WTC11 (cell line): ENCODE data around the gene DOC2A.

Experiments used
- CREB1 ChIP-seq: sonication (generic); formaldehyde crosslinking; IDR thresholded peaks from 2 replicates; pipeline ENCODE4 v1.8.0; 2023; ENCODE audit warnings: mild to moderate bottlenecking, missing genetic modification reagents
- ELF4 ChIP-seq: sonication (generic); formaldehyde crosslinking; IDR thresholded peaks from 2 replicates; pipeline ENCODE4 v1.8.1; 2022; ENCODE audit warnings: low read depth, mild to moderate bottlenecking, moderate library complexity, missing genetic modification reagents
- NFYB ChIP-seq: sonication (generic); formaldehyde crosslinking; conservative IDR thresholded peaks from 2 replicates; pipeline ENCODE4 v1.8.0; 2022; ENCODE audit warnings: low read depth, missing genetic modification reagents
- OVOL2 ChIP-seq: fragments of 250-450 bp; sonication (Bioruptor Pico); IDR thresholded peaks from 2 replicates; pipeline ENCODE4 v1.9.0; 2021; ENCODE audit warnings: mild to moderate bottlenecking, borderline replicate concordance
- TCF7 ChIP-seq: sonication (generic); formaldehyde crosslinking; IDR thresholded peaks from 2 replicates; pipeline ENCODE4 v1.8.0; 2022; ENCODE audit warnings: mild to moderate bottlenecking, low read depth, missing genetic modification reagents, moderate library complexity
- TP53 ChIP-seq: sonication (generic); formaldehyde crosslinking; IDR thresholded peaks from 2 replicates; pipeline ENCODE4 v1.8.1; 2023; ENCODE audit warnings: mild to moderate bottlenecking, missing genetic modification reagents
- ZNF121 ChIP-seq: sonication (generic); formaldehyde crosslinking; IDR thresholded peaks from 2 replicates; pipeline ENCODE4 v1.8.0; 2023; ENCODE audit warnings: missing genetic modification reagents
- TF ChIP-seq, protein P1 (sequence below): fragments of 200-600 bp; IDR thresholded peaks from 2 replicates; pipeline ENCODE4 v1.8.0; 2022; ENCODE audit warnings: antibody characterized with exemption
- TF ChIP-seq, protein P2 (sequence below): sonication (generic); formaldehyde crosslinking; IDR thresholded peaks from 2 replicates; pipeline ENCODE4 v1.8.1; 2023; ENCODE audit warnings: mild to moderate bottlenecking, missing genetic modification reagents
- TF ChIP-seq, protein P3 (sequence below): sonication (generic); formaldehyde crosslinking; IDR thresholded peaks from 2 replicates; pipeline ENCODE4 v1.8.0; 2022; ENCODE audit warnings: mild to moderate bottlenecking, missing genetic modification reagents
- TF ChIP-seq, protein P4 (sequence below): sonication (generic); formaldehyde crosslinking; IDR thresholded peaks from 2 replicates; pipeline ENCODE4 v1.8.1; 2023; ENCODE audit warnings: mild to moderate bottlenecking, missing genetic modification reagents, moderate library complexity
- TF ChIP-seq, protein P5 (sequence below): sonication (generic); formaldehyde crosslinking; IDR thresholded peaks from 2 replicates; pipeline ENCODE4 v1.8.1; 2022; ENCODE audit warnings: low read depth, missing genetic modification reagents, borderline replicate concordance

DNA sequence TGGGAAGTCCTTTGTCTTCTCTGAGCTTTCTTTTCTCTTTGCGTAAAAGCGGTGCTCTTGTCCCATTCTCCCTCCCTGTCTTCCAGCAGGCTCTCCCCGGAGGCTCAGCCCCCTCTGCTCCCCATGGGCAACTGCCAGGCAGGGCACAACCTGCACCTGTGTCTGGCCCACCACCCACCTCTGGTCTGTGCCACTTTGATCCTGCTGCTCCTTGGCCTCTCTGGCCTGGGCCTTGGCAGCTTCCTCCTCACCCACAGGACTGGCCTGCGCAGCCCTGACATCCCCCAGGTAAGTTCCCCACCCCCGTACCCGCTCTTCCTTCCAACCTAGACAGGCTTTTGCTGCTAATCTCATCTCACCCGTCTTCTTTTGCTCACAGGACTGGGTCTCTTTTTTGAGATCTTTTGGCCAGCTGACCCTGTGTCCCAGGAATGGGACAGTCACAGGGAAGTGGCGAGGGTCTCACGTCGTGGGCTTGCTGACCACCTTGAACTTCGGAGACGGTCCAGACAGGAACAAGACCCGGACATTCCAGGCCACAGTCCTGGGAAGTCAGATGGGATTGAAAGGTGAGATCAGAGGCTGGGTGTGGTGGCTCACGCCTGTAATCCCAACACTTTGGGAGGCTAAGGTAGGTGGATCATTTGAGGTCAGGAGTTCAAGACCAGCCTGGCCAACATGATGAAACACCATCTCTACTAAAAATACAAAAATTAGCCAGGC is 47.6 kb downstream of the DOC2A start:
- TF ChIP-seq, protein P1, sequence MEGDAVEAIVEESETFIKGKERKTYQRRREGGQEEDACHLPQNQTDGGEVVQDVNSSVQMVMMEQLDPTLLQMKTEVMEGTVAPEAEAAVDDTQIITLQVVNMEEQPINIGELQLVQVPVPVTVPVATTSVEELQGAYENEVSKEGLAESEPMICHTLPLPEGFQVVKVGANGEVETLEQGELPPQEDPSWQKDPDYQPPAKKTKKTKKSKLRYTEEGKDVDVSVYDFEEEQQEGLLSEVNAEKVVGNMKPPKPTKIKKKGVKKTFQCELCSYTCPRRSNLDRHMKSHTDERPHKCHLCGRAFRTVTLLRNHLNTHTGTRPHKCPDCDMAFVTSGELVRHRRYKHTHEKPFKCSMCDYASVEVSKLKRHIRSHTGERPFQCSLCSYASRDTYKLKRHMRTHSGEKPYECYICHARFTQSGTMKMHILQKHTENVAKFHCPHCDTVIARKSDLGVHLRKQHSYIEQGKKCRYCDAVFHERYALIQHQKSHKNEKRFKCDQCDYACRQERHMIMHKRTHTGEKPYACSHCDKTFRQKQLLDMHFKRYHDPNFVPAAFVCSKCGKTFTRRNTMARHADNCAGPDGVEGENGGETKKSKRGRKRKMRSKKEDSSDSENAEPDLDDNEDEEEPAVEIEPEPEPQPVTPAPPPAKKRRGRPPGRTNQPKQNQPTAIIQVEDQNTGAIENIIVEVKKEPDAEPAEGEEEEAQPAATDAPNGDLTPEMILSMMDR: no peak
- TF ChIP-seq, protein P2, sequence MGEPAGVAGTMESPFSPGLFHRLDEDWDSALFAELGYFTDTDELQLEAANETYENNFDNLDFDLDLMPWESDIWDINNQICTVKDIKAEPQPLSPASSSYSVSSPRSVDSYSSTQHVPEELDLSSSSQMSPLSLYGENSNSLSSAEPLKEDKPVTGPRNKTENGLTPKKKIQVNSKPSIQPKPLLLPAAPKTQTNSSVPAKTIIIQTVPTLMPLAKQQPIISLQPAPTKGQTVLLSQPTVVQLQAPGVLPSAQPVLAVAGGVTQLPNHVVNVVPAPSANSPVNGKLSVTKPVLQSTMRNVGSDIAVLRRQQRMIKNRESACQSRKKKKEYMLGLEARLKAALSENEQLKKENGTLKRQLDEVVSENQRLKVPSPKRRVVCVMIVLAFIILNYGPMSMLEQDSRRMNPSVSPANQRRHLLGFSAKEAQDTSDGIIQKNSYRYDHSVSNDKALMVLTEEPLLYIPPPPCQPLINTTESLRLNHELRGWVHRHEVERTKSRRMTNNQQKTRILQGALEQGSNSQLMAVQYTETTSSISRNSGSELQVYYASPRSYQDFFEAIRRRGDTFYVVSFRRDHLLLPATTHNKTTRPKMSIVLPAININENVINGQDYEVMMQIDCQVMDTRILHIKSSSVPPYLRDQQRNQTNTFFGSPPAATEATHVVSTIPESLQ: no peak
- no peak for TF ChIP-seq CREB1 (CRISPR knock-in tag)
- TF ChIP-seq ZNF121: no peak
- no peak for TF ChIP-seq TCF7 (CRISPR knock-in tag)
- no peak for TF ChIP-seq TP53
- no peak for TF ChIP-seq OVOL2 (CRISPR knock-in tag)
- no peak for TF ChIP-seq ELF4 (CRISPR knock-in tag)
- TF ChIP-seq, protein P3, sequence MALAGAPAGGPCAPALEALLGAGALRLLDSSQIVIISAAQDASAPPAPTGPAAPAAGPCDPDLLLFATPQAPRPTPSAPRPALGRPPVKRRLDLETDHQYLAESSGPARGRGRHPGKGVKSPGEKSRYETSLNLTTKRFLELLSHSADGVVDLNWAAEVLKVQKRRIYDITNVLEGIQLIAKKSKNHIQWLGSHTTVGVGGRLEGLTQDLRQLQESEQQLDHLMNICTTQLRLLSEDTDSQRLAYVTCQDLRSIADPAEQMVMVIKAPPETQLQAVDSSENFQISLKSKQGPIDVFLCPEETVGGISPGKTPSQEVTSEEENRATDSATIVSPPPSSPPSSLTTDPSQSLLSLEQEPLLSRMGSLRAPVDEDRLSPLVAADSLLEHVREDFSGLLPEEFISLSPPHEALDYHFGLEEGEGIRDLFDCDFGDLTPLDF: no peak
- TF ChIP-seq, protein P4, sequence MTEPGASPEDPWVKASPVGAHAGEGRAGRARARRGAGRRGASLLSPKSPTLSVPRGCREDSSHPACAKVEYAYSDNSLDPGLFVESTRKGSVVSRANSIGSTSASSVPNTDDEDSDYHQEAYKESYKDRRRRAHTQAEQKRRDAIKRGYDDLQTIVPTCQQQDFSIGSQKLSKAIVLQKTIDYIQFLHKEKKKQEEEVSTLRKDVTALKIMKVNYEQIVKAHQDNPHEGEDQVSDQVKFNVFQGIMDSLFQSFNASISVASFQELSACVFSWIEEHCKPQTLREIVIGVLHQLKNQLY (CRISPR knock-in tag): no peak
- TF ChIP-seq, protein P5, sequence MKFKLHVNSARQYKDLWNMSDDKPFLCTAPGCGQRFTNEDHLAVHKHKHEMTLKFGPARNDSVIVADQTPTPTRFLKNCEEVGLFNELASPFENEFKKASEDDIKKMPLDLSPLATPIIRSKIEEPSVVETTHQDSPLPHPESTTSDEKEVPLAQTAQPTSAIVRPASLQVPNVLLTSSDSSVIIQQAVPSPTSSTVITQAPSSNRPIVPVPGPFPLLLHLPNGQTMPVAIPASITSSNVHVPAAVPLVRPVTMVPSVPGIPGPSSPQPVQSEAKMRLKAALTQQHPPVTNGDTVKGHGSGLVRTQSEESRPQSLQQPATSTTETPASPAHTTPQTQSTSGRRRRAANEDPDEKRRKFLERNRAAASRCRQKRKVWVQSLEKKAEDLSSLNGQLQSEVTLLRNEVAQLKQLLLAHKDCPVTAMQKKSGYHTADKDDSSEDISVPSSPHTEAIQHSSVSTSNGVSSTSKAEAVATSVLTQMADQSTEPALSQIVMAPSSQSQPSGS: no peak
- no peak for TF ChIP-seq NFYB (CRISPR knock-in tag)
